Skeletal muscle tissue (tissue), 4 donors: ENCODE results near the gene SNX2. TPM values are rescaled to one million over a fixed set of nuclear protein-coding genes. Genes with fewer than 3 reads are reported as not detected.

Experiments used
- H3K27ac ChIP-seq: one replicate; pipeline ENCODE4 v1.7.0; 2013; ENCODE audit warnings: mild to moderate bottlenecking, low read depth, low read length, inconsistent platforms
- H3K27me3 ChIP-seq, 3 donors: one replicate each; pipeline ENCODE4 v1.7.0; 2013; ENCODE audit warnings: low read length in 3 of 3; ENCODE audit not compliant: control insufficient read depth in 3 of 3, insufficient read depth in 3 of 3
- H3K36me3 ChIP-seq, 3 donors: one replicate each; pipeline ENCODE4 v1.7.0; 2013; ENCODE audit warnings: low read length in 3 of 3; ENCODE audit not compliant: control insufficient read depth in 3 of 3, insufficient read depth in 3 of 3
- H3K4me1 ChIP-seq, 3 donors: one replicate each; pipeline ENCODE4 v1.7.0; 2013; ENCODE audit warnings: low read length in 3 of 3, mild to moderate bottlenecking in 3 of 3; ENCODE audit not compliant: control insufficient read depth in 3 of 3, insufficient read depth in 3 of 3
- H3K4me3 ChIP-seq, 3 donors: one replicate each; pipeline ENCODE4 v1.7.0; 2013; ENCODE audit warnings: low read length in 3 of 3
- H3K9ac ChIP-seq, 3 donors: one replicate each; pipeline ENCODE4 v1.7.0; 2013; ENCODE audit warnings: low read length in 3 of 3, mild to moderate bottlenecking in 3 of 3, moderate library complexity in 2 of 3, low read depth in 1 of 3
- H3K9me3 ChIP-seq, 3 donors: one replicate each; pipeline ENCODE4 v1.7.0; 2013; ENCODE audit warnings: low read length in 3 of 3; ENCODE audit not compliant: control insufficient read depth in 3 of 3
- total RNA-seq: library from RNA; depleted of rRNA; stranded (reverse); fragments of >200 nt; gene quantifications from one replicate; pipeline ENCODE4 v1.2.3, GENCODE V29; 2014
- donor health status: Osteomylitis.

The SNX2 gene
- total RNA-seq, 1 donor from 2014 or later = 37.6 TPM

- no peaks in the 10 kb centered on the region for H3K9me3 ChIP-seq
- H3K9ac ChIP-seq = no peak overlapping the region
- H3K27ac ChIP-seq = no peak overlapping the region
- H3K36me3 ChIP-seq = no peaks in the 10 kb centered on the region
- no peaks in the 10 kb centered on the region for H3K4me1 ChIP-seq
- H3K4me3 ChIP-seq = no peak overlapping the region
- H3K27me3 ChIP-seq = no peaks in the 10 kb centered on the region
These were observed 62.1 kb downstream of the SNX2 start for GRCh38 chr5:122836947-122837346.

- no peak overlapping the region for H3K9ac ChIP-seq
- H3K9me3 ChIP-seq = no peaks in the 10 kb centered on the region
- no peaks in the 10 kb centered on the region for H3K27me3 ChIP-seq
- H3K27ac ChIP-seq = no peak overlapping the region
- H3K36me3 ChIP-seq = no peaks in the 10 kb centered on the region
- no peak overlapping the region for H3K4me3 ChIP-seq
- peaks cover 4 to 7% (median 7%) of the 10 kb centered on the region in 3 donors for H3K4me1 ChIP-seq
These were observed 64.9 kb downstream of the SNX2 start for GRCh38 chr5:122839731-122840130.

- no peak overlapping the region for H3K9ac ChIP-seq
- H3K27me3 ChIP-seq = no peaks in the 10 kb centered on the region
- H3K4me1 ChIP-seq = peaks cover 4 to 14% (median 7%) of the 10 kb centered on the region in 3 donors
- H3K9me3 ChIP-seq = no peaks in the 10 kb centered on the region
- no peak overlapping the region for H3K27ac ChIP-seq
- no peaks in the 10 kb centered on the region for H3K36me3 ChIP-seq
- H3K4me3 ChIP-seq = no peak overlapping the region
These were observed 67.2 kb downstream of the SNX2 start for GRCh38 chr5:122842016-122842580.

- Histone ChIP-seq H3K27me3 (no peaks in the 10 kb centered on the region), H3K9ac (peak overlapping the region; percentile 71 to 82 (median 74)), H3K4me3 (peak overlapping the region; percentile 79 to 84 (median 84)), H3K27ac (peak overlapping the region; percentile 3), H3K36me3 (no peaks in the 10 kb centered on the region), H3K9me3 (no peaks in the 10 kb centered on the region), H3K4me1 (peaks cover 4 to 14% (median 7%) of the 10 kb centered on the region in 3 donors)
These were observed 69.4 kb downstream of the SNX2 start for GRCh38 chr5:122844136-122844909.

GRCh38 chr5:122844910-122845228 lies 70.0 kb downstream of the SNX2 start:
- Histone ChIP-seq H3K4me3 (peak overlapping the region; percentile 79 to 84 (median 84)), H3K4me1 (peaks cover 4 to 14% (median 7%) of the 10 kb centered on the region in 3 donors), H3K27ac (peak overlapping the region; percentile 3), H3K27me3 (no peaks in the 10 kb centered on the region), H3K9ac (peak overlapping the region; percentile 71 to 82 (median 74)), H3K36me3 (no peaks in the 10 kb centered on the region), H3K9me3 (no peaks in the 10 kb centered on the region)

GRCh38 chr5:122845229-122846050 lies 70.6 kb downstream of the SNX2 start, which contains the start of gene SNX24:
SNX24 (plus strand) TSS chr5:122845613; CDS start chr5:122845634, 21 bp downstream.
- Histone ChIP-seq H3K9ac (peak within 1 kb of the TSS; percentile 79 to 83 (median 82)), H3K9me3 (no peaks in the 10 kb centered on the region), H3K36me3 (no peaks in the 10 kb centered on the region), H3K27me3 (no peaks in the 10 kb centered on the region), H3K4me3 (peak within 1 kb of the TSS; percentile 79 to 84 (median 84)), H3K27ac (peak within 1 kb of the TSS; percentile 61), H3K4me1 (peaks cover 4 to 14% (median 7%) of the 10 kb centered on the region in 3 donors)

- H3K4me1 ChIP-seq = peaks cover 4 to 14% (median 7%) of the 10 kb centered on the region in 3 donors
These were observed 71.2 kb downstream of the SNX2 start for GRCh38 chr5:122846051-122846550.

GRCh38 chr5:122847687-122848081 lies 72.8 kb downstream of the SNX2 start:
- Histone ChIP-seq H3K4me3 (no peak overlapping the region), H3K9ac (no peak overlapping the region), H3K27ac (no peak overlapping the region), H3K27me3 (no peaks in the 10 kb centered on the region), H3K4me1 (peaks cover 4 to 14% (median 7%) of the 10 kb centered on the region in 3 donors), H3K9me3 (no peaks in the 10 kb centered on the region), H3K36me3 (no peaks in the 10 kb centered on the region)

More at GRCh38 chr5:122846051-122846550, 71.2 kb downstream of the SNX2 start:
- no peaks in the 10 kb centered on the region for H3K27me3 ChIP-seq
- no peaks in the 10 kb centered on the region for H3K36me3 ChIP-seq
- peak overlapping the region; percentile 79 to 83 (median 82) for H3K9ac ChIP-seq
- no peaks in the 10 kb centered on the region for H3K9me3 ChIP-seq
- H3K27ac ChIP-seq = peak overlapping the region; percentile 61
- H3K4me3 ChIP-seq = peak overlapping the region; percentile 79 to 84 (median 81)

- peak overlapping the region; percentile 10 for H3K27ac ChIP-seq
- no peaks in the 10 kb centered on the region for H3K36me3 ChIP-seq
- no peak overlapping the region for H3K4me3 ChIP-seq
- H3K9me3 ChIP-seq = no peaks in the 10 kb centered on the region
- H3K27me3 ChIP-seq = no peaks in the 10 kb centered on the region
- H3K4me1 ChIP-seq = peaks cover 0 to 7% (median 0%) of the 10 kb centered on the region in 3 donors
- H3K9ac ChIP-seq = no peak overlapping the region
These were observed 74.9 kb downstream of the SNX2 start for GRCh38 chr5:122849771-122850170.
